Gastrocnemius medialis (tissue), 4 donors: ENCODE results near the gene FOCAD. TPM values are rescaled to one million over a fixed set of nuclear protein-coding genes. Genes with fewer than 3 reads are reported as not detected.

Experiments
- ATAC-seq, 2 donors: fragments of 150-250 bp; one replicate each; pipeline ENCODE4 v1.9.1; 2016
- DNase-seq, 2 donors: peaks; one replicate each; pipeline ENCODE4 v3.0.0-alpha.2; 2019
- H3K27ac ChIP-seq, 4 donors: fragments of 200-600 bp; sonication (generic); 1 replicate in 1 of 4; 2 replicates in 3 of 4; pipeline ENCODE4 v1.5.1; 2016 to 2018; ENCODE audit warnings: mild to moderate bottlenecking in 2 of 4, moderate library complexity in 1 of 4
- H3K27me3 ChIP-seq, 3 donors: fragments of 200-600 bp; sonication (generic) in 2 of 3; 1 replicate in 1 of 3; 2 replicates in 2 of 3; pipeline versions ENCODE4 v1.5.1 to v1.6.0; 2016 to 2019; ENCODE audit warnings: mild to moderate bottlenecking in 1 of 3, moderate library complexity in 1 of 3
- H3K36me3 ChIP-seq, 2 donors: fragments of 200-600 bp; sonication (generic) in 1 of 2; one replicate each; pipeline ENCODE4 v1.5.1; 2017 to 2018
- H3K4me1 ChIP-seq, 2 donors: fragments of 200-600 bp; sonication (generic) in 1 of 2; one replicate each; pipeline ENCODE4 v1.5.1; 2016 to 2017; ENCODE audit warnings: mild to moderate bottlenecking in 2 of 2
- H3K4me3 ChIP-seq, 4 donors: fragments of 200-600 bp; sonication (generic) in 3 of 4; 1 replicate in 1 of 4; 2 replicates in 3 of 4; pipeline ENCODE4 v1.5.1; 2016 to 2019; ENCODE audit warnings: mild to moderate bottlenecking in 2 of 4
- H3K9me3 ChIP-seq, 3 donors: fragments of 200-600 bp; sonication (generic) in 2 of 3; 1 replicate in 1 of 3; 2 replicates in 2 of 3; pipeline ENCODE4 v1.5.1; 2016 to 2019
- CTCF ChIP-seq, 5 experiments: fragments of 450-650 bp in 3 of 5; fragments of 200-600 bp in 2 of 5; sonication (generic) in 2 of 5; IDR thresholded peaks in 4 of 5; conservative IDR thresholded peaks in 1 of 5; 1 replicate in 4 of 5; 2 replicates in 1 of 5; pipeline ENCODE4 v1.5.1; 2016 to 2019; ENCODE audit warnings: antibody characterized with exemption in 5 of 5, mild to moderate bottlenecking in 3 of 5, moderate library complexity in 3 of 5
- POLR2A ChIP-seq, 2 donors: fragments of 450-650 bp; IDR thresholded peaks; one replicate each; pipeline ENCODE4 v1.6.1; 2017; ENCODE audit warnings: antibody characterized with exemption in 2 of 2, mild to moderate bottlenecking in 2 of 2, moderate library complexity in 2 of 2
- in situ Hi-C, 4 donors: fragments of 200-750 bp; cut with MboI; loops; one replicate each; pipeline versions ENCODE4 v1.15.0 to v1.8.0; 2017; ENCODE audit warnings: low sequenced_read_pairs in 4 of 4
- intact Hi-C: fragments of 100-400 bp; cut with DNase I; formaldehyde crosslinking; loops from one replicate; pipeline ENCODE4 v1.15.1; 2023; ENCODE audit warnings: low total_unique reads
- total RNA-seq, 4 donors: library from RNA; depleted of rRNA; stranded (reverse); fragments of >200 nt; gene quantifications; one replicate each; pipeline versions ENCODE4 v1.1.0 to v1.2.3, GENCODE V29; 2016

Gene FOCAD
- total RNA-seq, 4 donors from 2014 or later = 19.5 to 36.0 (median 28.6) TPM

GRCh38 chr9:20744036-20744630, 60.1 kb downstream of the FOCAD start:
- Histone ChIP-seq H3K27ac (no peak overlapping the region), H3K36me3 (peaks cover 0 to 6% of the 10 kb centered on the region in 2 donors), H3K4me1 (no peaks in the 10 kb centered on the region), H3K4me3 (no peak overlapping the region), H3K27me3 (no peaks in the 10 kb centered on the region), H3K9me3 (no peaks in the 10 kb centered on the region)
- ATAC-seq = no peak
- in situ Hi-C loops = no loop called here
- DNase-seq = no peak
- intact Hi-C loops = no loop called here
- TF ChIP-seq POLR2A (IDR thresholded peaks at IDR 0.05) (no peak), CTCF (IDR thresholded peaks at IDR 0.05 in 4 of 5, conservative IDR thresholded peaks at IDR 0.05 in 1 of 5) (no peak)

- DNase-seq = no peak
- no peak overlapping the region for H3K27ac ChIP-seq
- no peak for ATAC-seq
- TF ChIP-seq CTCF (IDR thresholded peaks at IDR 0.05 in 4 of 5, conservative IDR thresholded peaks at IDR 0.05 in 1 of 5) (no peak), POLR2A (IDR thresholded peaks at IDR 0.05) (no peak)
- in situ Hi-C loops = no loop called here
- H3K27me3 ChIP-seq = no peaks in the 10 kb centered on the region
- intact Hi-C loops = no loop called here
- no peaks in the 10 kb centered on the region for H3K9me3 ChIP-seq
- no peak overlapping the region for H3K4me3 ChIP-seq
- peaks cover 0 to 6% of the 10 kb centered on the region in 2 donors for H3K36me3 ChIP-seq
- H3K4me1 ChIP-seq = peaks cover 0 to 5% of the 10 kb centered on the region in 2 donors
Observed at GRCh38 chr9:20746967-20747366, 62.9 kb downstream of the FOCAD start.

- H3K9me3 ChIP-seq = no peaks in the 10 kb centered on the region
- TF ChIP-seq POLR2A (IDR thresholded peaks at IDR 0.05) (no peak), CTCF (IDR thresholded peaks at IDR 0.05 in 4 of 5, conservative IDR thresholded peaks at IDR 0.05 in 1 of 5) (no peak)
- DNase-seq (no peak), ATAC-seq (no peak)
- H3K4me3 ChIP-seq = no peak overlapping the region
- intact Hi-C loops = no loop called here
- no peak overlapping the region for H3K27ac ChIP-seq
- in situ Hi-C loops = no loop called here
- no peaks in the 10 kb centered on the region for H3K36me3 ChIP-seq
- H3K4me1 ChIP-seq = peaks cover 0 to 5% of the 10 kb centered on the region in 2 donors
- no peaks in the 10 kb centered on the region for H3K27me3 ChIP-seq
Observed at GRCh38 chr9:20749496-20750198, 65.6 kb downstream of the FOCAD start.

- in situ Hi-C loops (no loop called here), intact Hi-C loops (no loop called here)
- ATAC-seq (no peak), DNase-seq (no peak)
- peaks cover 0 to 7% of the 10 kb centered on the region in 2 donors for H3K36me3 ChIP-seq
- H3K9me3 ChIP-seq = no peaks in the 10 kb centered on the region
- no peak overlapping the region for H3K27ac ChIP-seq
- TF ChIP-seq CTCF (IDR thresholded peaks at IDR 0.05 in 4 of 5, conservative IDR thresholded peaks at IDR 0.05 in 1 of 5) (no peak), POLR2A (IDR thresholded peaks at IDR 0.05) (no peak)
- no peaks in the 10 kb centered on the region for H3K27me3 ChIP-seq
- peaks cover 0 to 10% of the 10 kb centered on the region in 2 donors for H3K4me1 ChIP-seq
- H3K4me3 ChIP-seq = no peak overlapping the region
Observed at GRCh38 chr9:20753761-20754160, 69.7 kb downstream of the FOCAD start.
